Measurements from ENCODE around the gene FAM180B.

The FAM180B gene

DNA sequence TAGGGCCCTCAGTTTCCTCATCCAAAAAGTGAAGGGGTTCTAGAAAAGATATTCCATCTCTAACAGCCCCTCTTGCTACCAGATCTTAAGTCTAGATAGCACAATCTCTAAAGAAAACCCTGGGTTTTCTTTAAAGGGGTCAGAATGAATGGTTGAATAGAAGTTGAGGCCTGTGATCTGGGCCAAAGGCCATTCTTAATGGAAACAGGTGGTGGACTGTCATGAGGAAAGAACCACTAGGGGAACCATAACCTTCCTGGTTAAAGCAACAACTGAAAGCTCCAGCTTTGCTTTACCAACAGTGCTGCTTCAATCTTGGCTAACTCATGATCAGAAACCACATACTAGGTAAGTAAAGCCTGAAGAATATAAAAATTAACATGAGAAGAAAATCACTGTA is 35.4 kb upstream of the FAM180B start:
- TF ChIP-seq, protein P1, sequence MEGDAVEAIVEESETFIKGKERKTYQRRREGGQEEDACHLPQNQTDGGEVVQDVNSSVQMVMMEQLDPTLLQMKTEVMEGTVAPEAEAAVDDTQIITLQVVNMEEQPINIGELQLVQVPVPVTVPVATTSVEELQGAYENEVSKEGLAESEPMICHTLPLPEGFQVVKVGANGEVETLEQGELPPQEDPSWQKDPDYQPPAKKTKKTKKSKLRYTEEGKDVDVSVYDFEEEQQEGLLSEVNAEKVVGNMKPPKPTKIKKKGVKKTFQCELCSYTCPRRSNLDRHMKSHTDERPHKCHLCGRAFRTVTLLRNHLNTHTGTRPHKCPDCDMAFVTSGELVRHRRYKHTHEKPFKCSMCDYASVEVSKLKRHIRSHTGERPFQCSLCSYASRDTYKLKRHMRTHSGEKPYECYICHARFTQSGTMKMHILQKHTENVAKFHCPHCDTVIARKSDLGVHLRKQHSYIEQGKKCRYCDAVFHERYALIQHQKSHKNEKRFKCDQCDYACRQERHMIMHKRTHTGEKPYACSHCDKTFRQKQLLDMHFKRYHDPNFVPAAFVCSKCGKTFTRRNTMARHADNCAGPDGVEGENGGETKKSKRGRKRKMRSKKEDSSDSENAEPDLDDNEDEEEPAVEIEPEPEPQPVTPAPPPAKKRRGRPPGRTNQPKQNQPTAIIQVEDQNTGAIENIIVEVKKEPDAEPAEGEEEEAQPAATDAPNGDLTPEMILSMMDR (IDR thresholded peaks at IDR 0.05): peak; percentile 35; the same call in 1 of the 2 replicates

DNA sequence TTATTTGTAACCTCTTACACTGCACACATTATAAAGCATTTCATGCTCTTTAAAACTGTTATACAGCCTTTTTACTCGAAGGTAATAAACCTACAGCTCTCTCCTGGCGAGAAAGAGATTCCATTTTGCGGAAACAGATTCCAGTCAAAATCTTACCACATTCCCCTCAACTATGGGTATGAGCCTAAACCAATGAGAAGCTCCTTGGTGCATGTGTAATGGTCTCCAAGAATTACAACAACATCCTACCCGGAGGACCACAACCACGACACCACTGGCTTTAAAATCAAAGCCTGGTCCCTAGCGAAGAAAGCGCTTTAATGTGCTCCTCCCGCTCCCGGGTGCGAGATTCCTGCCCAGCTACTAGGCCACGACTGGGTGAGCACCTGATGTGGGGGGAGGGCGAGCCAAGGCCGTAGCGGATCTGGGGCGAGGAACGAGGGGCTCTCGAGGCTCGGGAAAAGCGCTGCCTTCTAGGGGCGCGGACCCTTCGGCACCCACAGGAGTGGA is 34.4 kb upstream of the FAM180B start:
- TF ChIP-seq, protein P1 (IDR thresholded peaks at IDR 0.05): no peak

DNA sequence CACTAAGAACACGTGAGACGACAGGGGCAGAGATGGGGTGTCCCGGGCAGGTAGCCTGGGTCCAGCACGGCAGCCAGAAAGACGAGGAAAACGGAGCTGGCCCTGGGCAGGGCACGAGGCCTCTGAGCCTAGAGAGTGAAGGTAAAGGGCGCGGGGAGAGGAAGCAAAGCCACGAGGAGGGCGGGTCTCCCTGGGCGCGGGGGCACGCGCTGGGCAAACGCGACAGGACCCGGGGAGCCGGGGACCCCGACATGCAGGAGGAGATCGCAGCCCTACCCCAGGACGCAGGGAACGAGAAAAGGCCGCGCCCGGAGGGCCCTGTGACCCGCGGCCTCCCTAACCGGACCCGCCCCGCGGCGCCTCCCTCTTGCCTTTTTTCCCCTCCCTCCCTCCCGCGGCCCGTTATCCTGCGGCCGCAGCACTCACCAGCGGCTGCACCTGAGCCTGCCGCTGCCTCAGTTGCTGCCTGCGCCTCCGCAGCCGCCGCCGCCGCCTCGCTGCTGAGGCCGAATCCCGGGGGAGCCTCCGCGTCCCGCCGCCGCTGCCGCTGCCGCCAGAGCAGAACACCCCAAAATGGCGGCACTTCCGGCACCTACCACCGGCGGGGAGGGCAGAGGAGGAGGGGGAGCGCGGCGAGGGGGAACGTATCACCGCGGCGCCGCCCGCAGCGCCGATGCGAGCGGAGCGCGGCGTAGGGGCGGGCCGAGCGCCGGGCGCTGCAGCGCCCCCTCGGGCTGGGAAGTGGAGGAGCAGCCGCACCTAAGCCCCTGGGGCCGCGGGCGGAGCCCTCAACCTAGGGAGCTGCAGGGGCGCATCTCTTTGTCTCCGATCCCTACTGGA is 33.7 kb upstream of the FAM180B start, which contains the start of gene CELF1:
TSS of gene CELF1 (minus strand) at position 567 of the 840 bp plus-strand sequence. CDS start 53,609 bp downstream, outside the sequence.
- TF ChIP-seq, protein P1 (IDR thresholded peaks at IDR 0.05): peak; percentile 96

DNA sequence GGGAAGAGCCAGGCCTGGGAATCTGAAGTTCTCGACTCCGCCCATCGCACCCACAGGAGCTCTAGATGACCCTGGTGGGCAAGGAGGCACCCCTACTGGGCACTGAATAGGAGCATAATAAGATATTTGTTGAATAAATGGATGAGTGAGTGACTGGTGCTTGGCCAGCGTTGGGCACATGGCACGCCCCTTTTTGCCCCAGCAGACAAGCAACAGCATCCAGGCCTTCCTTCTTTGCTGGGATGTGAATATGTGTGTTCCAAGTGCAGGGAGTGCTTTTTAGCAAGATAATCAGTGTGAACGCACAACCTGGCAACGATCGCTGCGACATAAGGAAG is 33.1 kb upstream of the FAM180B start:
- TF ChIP-seq, protein P1 (IDR thresholded peaks at IDR 0.05): peak; percentile 21; the same call in 1 of the 2 replicates

DNA sequence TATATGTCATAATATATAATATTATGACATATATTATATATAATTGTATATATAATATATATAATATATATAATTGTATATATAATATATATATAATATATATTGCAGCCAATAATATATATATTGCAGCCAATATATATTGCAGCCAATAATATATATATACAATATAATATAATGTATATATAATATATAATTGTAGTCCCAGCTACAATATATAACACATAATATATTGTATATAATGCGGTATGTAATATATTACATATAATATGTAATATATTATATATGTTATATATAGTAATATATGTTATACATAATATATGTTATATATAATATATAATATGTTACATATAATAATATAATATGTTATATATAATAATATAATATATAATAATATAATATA is 27.8 kb upstream of the FAM180B start:
- TF ChIP-seq, protein P1 (IDR thresholded peaks at IDR 0.05): no peak

DNA sequence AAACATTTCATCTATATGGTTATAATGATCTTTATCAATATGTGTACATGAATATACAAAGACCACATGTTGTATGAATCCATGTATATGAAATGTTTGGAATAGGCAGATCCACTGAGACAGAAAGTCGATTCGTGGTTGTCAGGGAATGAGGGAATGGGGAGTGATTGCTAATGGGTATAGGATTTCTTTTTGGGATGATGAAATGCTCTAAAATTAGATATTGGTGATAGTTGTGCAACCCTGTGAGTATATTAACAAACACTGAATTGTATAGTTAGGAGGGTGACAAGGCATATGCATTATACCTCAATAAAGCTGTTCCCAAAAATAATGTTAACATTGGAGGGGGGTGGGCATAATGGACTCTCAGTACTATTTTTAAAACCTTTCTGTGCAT is 26.1 kb upstream of the FAM180B start:
- TF ChIP-seq, protein P1 (IDR thresholded peaks at IDR 0.05): no peak

DNA sequence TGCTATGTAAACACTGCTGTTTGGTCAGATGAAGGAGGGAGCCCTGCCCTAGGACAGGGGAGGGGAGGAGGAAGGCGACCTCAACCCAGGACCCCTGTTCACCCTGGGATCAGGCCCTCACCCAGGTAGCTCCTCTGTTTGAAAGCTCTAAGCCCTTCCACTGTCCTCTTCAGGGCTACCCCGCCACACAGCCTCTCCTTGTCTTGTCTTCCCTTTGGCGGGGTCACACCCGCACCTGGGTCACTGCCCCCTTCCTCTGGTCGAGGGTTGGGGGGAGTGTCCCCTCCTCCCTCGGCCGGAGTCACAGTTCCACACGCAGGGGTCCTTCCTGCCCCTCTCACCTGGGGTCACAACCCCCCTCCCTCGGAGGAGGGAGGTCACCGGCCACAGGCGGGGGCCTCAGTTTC is 21.5 kb upstream of the FAM180B start:
- TF ChIP-seq, protein P1 (IDR thresholded peaks at IDR 0.05): no peak
